ENCODE results near the gene SLC25A21. TPM values are rescaled to one million over a fixed set of nuclear protein-coding genes. Genes with fewer than 3 reads are reported as not detected.
"Not testable (repeated sequence)": the region's sequence is repeated elsewhere in the genome, so short reads cannot be mapped to it uniquely, and the experiment has no call there.

SLC25A21 gene
- total and polyA plus RNA-seq, 7 donors: 0.07 to 0.37 (median 0.18) TPM; not detected in 1

- Histone ChIP-seq H3K27ac (no peak overlapping the region), H3K36me3 (ENCODE audit: insufficient read depth in 1 of 2, low read depth in 1 of 2) (no peaks in the 10 kb centered on the region), H3K9me3 (no peaks in the 10 kb centered on the region), H3K4me1 (no peaks in the 10 kb centered on the region), H3K27me3 (ENCODE audit: insufficient read depth in 3 of 3, low read length in 2 of 3) (no peaks in the 10 kb centered on the region), H3K4me3 (no peak overlapping the region)
- DNase-seq (no peak), ATAC-seq (no peak)
- 0 to 1% (median 0%) methylated on average over 1 of the region's 1 CpG for WGBS, 3 donors
- intact Hi-C loops (cut with DNase I): no loop called here
- TF ChIP-seq CTCF (IDR thresholded peaks at IDR 0.05): no peak
Measured at GRCh38 chr14:37082449-37082848, 90.0 kb downstream of the SLC25A21 start.

GRCh38 chr14:37081856-37082255 is 90.5 kb downstream of the SLC25A21 start:
- H3K4me3 ChIP-seq: no peak overlapping the region
- H3K36me3 ChIP-seq (ENCODE audit: insufficient read depth in 1 of 2, low read depth in 1 of 2): no peaks in the 10 kb centered on the region
- H3K4me1 ChIP-seq: no peaks in the 10 kb centered on the region
- ATAC-seq: no peak
- no peak overlapping the region for H3K27ac ChIP-seq
- no peaks in the 10 kb centered on the region for H3K27me3 ChIP-seq (ENCODE audit: insufficient read depth in 3 of 3, low read length in 2 of 3)
- TF ChIP-seq CTCF (IDR thresholded peaks at IDR 0.05): no peak
- no peaks in the 10 kb centered on the region for H3K9me3 ChIP-seq
- intact Hi-C loops (cut with DNase I): no loop called here
- DNase-seq: no peak

GRCh38 chr14:37081218-37081617 is 91.2 kb downstream of the SLC25A21 start:
- Histone ChIP-seq H3K4me3 (no peak overlapping the region), H3K27ac (no peak overlapping the region), H3K27me3 (ENCODE audit: insufficient read depth in 3 of 3, low read length in 2 of 3) (no peaks in the 10 kb centered on the region), H3K9me3 (no peaks in the 10 kb centered on the region), H3K36me3 (ENCODE audit: insufficient read depth in 1 of 2, low read depth in 1 of 2) (no peaks in the 10 kb centered on the region), H3K4me1 (no peaks in the 10 kb centered on the region)
- WGBS, 3 donors: 92 to 96% (median 92%) methylated on average over 2 of the region's 2 CpGs
- intact Hi-C loops (cut with DNase I): no loop called here
- no peak for TF ChIP-seq CTCF (IDR thresholded peaks at IDR 0.05)
- DNase-seq (no peak), ATAC-seq (no peak)

- DNase-seq (no peak), ATAC-seq (no peak)
- Histone ChIP-seq H3K27ac (no peak overlapping the region), H3K36me3 (ENCODE audit: insufficient read depth in 1 of 2, low read depth in 1 of 2) (no peaks in the 10 kb centered on the region), H3K27me3 (ENCODE audit: insufficient read depth in 3 of 3, low read length in 2 of 3) (no peaks in the 10 kb centered on the region), H3K9me3 (no peaks in the 10 kb centered on the region), H3K4me1 (no peaks in the 10 kb centered on the region), H3K4me3 (no peak overlapping the region)
- TF ChIP-seq CTCF (IDR thresholded peaks at IDR 0.05): no peak
- 45 to 76% (median 55%) methylated on average over 2 of the region's 2 CpGs for WGBS, 3 donors
- intact Hi-C loops (cut with DNase I): no loop called here
Measured at GRCh38 chr14:37078131-37078530, 94.3 kb downstream of the SLC25A21 start.

- intact Hi-C loops (cut with DNase I); H3K27me3 ChIP-seq (ENCODE audit: insufficient read depth in 3 of 3, low read length in 2 of 3); H3K9me3 ChIP-seq; H3K27ac ChIP-seq; H3K4me3 ChIP-seq; H3K4me1 ChIP-seq; DNase-seq; ATAC-seq; H3K36me3 ChIP-seq (ENCODE audit: insufficient read depth in 1 of 2, low read depth in 1 of 2): not testable (repeated sequence)
- WGBS, 3 donors: 61 to 71% (median 64%) methylated on average over 4 of the region's 4 CpGs
Measured at GRCh38 chr14:37074320-37074719, 98.1 kb downstream of the SLC25A21 start.

Data from psoas muscle (tissue), 8 donors.